Right lobe of liver (tissue), 6 donors: Measurements from ENCODE around the gene PLCXD3. TPM values are rescaled to one million over a fixed set of nuclear protein-coding genes. Genes with fewer than 3 reads are reported as not detected.
"Not testable (repeated sequence)": the region's sequence is repeated elsewhere in the genome, so short reads cannot be mapped to it uniquely, and the experiment has no call there.

Experiments used
- ATAC-seq, 4 donors: fragments of 200-7000 bp; cut with Tn5 transposase; one replicate each; pipeline ENCODE4 v1.9.1; 2020; ENCODE audit warnings: mild to moderate bottlenecking in 4 of 4, moderate library complexity in 4 of 4
- DNase-seq, 3 donors: peaks; one replicate each; pipeline ENCODE4 v3.0.0-alpha.2; 2020
- H3K27ac ChIP-seq, 3 donors: fragments of 200-600 bp; one replicate each; pipeline ENCODE4 v1.8.0; 2022
- H3K27me3 ChIP-seq, 2 donors: fragments of 200-600 bp; one replicate each; pipeline ENCODE4 v1.8.0; 2022
- H3K36me3 ChIP-seq, 4 donors: fragments of 200-600 bp; sonication (generic) in 1 of 4; one replicate each; pipeline versions ENCODE4 v1.5.1 to v1.8.0; 2017 to 2022; ENCODE audit warnings: control low read depth in 1 of 4
- H3K4me1 ChIP-seq, 4 donors: fragments of 200-600 bp; sonication (generic) in 1 of 4; one replicate each; pipeline versions ENCODE4 v1.5.1 to v1.8.0; 2017 to 2022; ENCODE audit warnings: control low read depth in 1 of 4
- H3K4me3 ChIP-seq, 3 donors: fragments of 200-600 bp; one replicate each; pipeline ENCODE4 v1.8.0; 2022
- H3K9me3 ChIP-seq, 4 donors: fragments of 200-600 bp; sonication (generic) in 1 of 4; one replicate each; pipeline versions ENCODE4 v1.5.1 to v1.8.0; 2017 to 2022; ENCODE audit warnings: control low read depth in 1 of 4
- CTCF ChIP-seq, 4 donors: fragments of 200-600 bp in 3 of 4; fragments of 450-650 bp in 1 of 4; IDR thresholded peaks; one replicate each; pipeline versions ENCODE4 v1.5.1 to v1.8.0; 2016 to 2022; ENCODE audit warnings: antibody characterized with exemption in 4 of 4, mild to moderate bottlenecking in 2 of 4
- POLR2A ChIP-seq: fragments of 450-650 bp; IDR thresholded peaks from one replicate; pipeline ENCODE4 v1.6.1; 2017; ENCODE audit warnings: antibody characterized with exemption, mild to moderate bottlenecking
- WGBS: methylation state at CpG from one replicate; pipeline ENCODE4 v1.1.6; 2018; ENCODE audit warnings: low coverage, low lambda C conversion rate; ENCODE audit not compliant: insufficient coverage; ENCODE audit errors: missing lambda C conversion rate; 5-methylcytosine and 5-hydroxymethylcytosine counted together
- intact Hi-C, 2 donors: fragments of 100-400 bp; cut with DNase I; formaldehyde crosslinking; loops; one replicate each; pipeline versions ENCODE4 v1.11.2 to v1.14.1; 2022
- total RNA-seq, 6 experiments: library from RNA; depleted of rRNA in 2 of 6; stranded (reverse); fragments of >200 nt in 2 of 6; fragmentation: NEBNext Ultra II Directional in 3 of 6; extraction: Animal tissue kit (Norgen Biotek cat#: 25700) in 3 of 6; gene quantifications; one replicate each; pipeline versions ENCODE4 v1.1.0 to v1.2.4, GENCODE V29; 2016 to 2023
- donor health status: DM: no; HTN: yes; CAD: no.
- donor health status: DM: no; HTN: no; CAD: no.
- donor health status: DM: no; HTN: no; CAD: no.
- donor health status: DM: no; HTN: yes; CAD: no.
- donor health status: DM: no; HTN: yes; CAD: no.

The PLCXD3 gene
- total RNA-seq, 6 experiments from 2014 or later = 0.27 to 3.5 (median 1.1) TPM

- H3K36me3 ChIP-seq = no peaks in the 10 kb centered on the region
- TF ChIP-seq CTCF (IDR thresholded peaks at IDR 0.05) (no peak), POLR2A (no peak)
- ATAC-seq (no peak), DNase-seq (no peak)
- H3K4me3 ChIP-seq = no peak overlapping the region
- no peaks in the 10 kb centered on the region for H3K27me3 ChIP-seq
- 75% methylated on average over 2 of the region's 2 CpGs for WGBS
- H3K9me3 ChIP-seq = no peaks in the 10 kb centered on the region
- intact Hi-C loops = no loop called here
- no peaks in the 10 kb centered on the region for H3K4me1 ChIP-seq
- H3K27ac ChIP-seq = no peak overlapping the region
Measured at GRCh38 chr5:41325074-41325473, 185.3 kb downstream of the PLCXD3 start.

DNA sequence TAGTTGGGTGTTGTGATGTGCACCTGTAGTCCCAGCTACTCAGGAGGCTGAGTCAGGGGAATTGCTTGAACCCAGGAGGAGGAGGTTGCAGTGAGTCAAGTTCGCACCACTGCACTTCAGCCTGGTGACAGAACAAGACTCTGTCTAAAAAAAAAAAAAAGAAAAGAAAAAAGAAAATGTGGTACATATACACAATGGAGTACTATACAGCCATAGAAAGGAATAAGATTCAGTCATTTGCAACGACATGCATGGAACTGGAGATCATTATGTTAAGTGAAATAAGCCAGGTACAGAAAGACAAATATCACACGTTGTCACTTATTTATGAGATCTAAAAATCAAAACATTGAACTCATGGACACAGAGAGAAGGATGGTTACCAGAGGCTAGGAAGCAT is 187.6 kb downstream of the PLCXD3 start:
- H3K36me3 ChIP-seq, intact Hi-C loops, H3K4me3 ChIP-seq, DNase-seq, ATAC-seq, H3K9me3 ChIP-seq, H3K27me3 ChIP-seq, H3K27ac ChIP-seq, H3K4me1 ChIP-seq: not testable (repeated sequence)
- 59% methylated on average over 3 of the region's 3 CpGs for WGBS

- DNase-seq (no peak), ATAC-seq (no peak)
- TF ChIP-seq POLR2A = no peak
- TF ChIP-seq CTCF (IDR thresholded peaks at IDR 0.05) = no peak
- intact Hi-C loops = no loop called here
- H3K27ac ChIP-seq = no peak overlapping the region
- no peaks in the 10 kb centered on the region for H3K27me3 ChIP-seq
- H3K4me3 ChIP-seq = no peak overlapping the region
- WGBS = 41% methylated on average over 1 of the region's 1 CpG
- no peaks in the 10 kb centered on the region for H3K36me3 ChIP-seq
- no peaks in the 10 kb centered on the region for H3K9me3 ChIP-seq
- H3K4me1 ChIP-seq = no peaks in the 10 kb centered on the region
Measured at GRCh38 chr5:41312478-41313060, 197.8 kb downstream of the PLCXD3 start.

GRCh38 chr5:41312066-41312465 is 198.3 kb downstream of the PLCXD3 start:
- H3K4me1 ChIP-seq = no peaks in the 10 kb centered on the region
- WGBS = 50% methylated on average over 5 of the region's 5 CpGs
- H3K27ac ChIP-seq = no peak overlapping the region
- no peak for DNase-seq
- H3K27me3 ChIP-seq = no peaks in the 10 kb centered on the region
- TF ChIP-seq POLR2A (no peak), CTCF (IDR thresholded peaks at IDR 0.05) (no peak)
- ATAC-seq = no peak
- no peak overlapping the region for H3K4me3 ChIP-seq
- intact Hi-C loops = no loop called here
- H3K9me3 ChIP-seq = no peaks in the 10 kb centered on the region
- H3K36me3 ChIP-seq = no peaks in the 10 kb centered on the region

DNA sequence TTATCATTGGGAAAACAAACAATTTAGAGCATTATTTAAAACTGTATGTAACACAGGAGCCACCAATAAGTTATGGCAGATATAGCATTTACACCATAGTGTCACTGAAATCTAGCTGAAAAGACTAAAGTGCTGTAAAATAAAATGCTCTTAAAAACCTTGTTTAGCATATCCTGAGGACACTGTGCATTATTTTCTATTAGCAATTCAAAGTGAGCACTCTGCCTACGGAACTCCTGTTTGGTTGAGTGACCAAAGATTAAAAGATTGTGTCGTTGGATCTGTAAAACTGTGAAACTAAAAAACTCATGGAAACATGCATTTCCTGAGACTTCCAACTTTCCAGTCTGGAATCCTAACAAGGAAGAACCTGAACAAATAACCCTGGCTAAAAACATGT is 201.1 kb downstream of the PLCXD3 start:
- no peak for DNase-seq
- WGBS = 77% methylated on average over 2 of the region's 2 CpGs

More for the DNA sequence above, 201.1 kb downstream of the PLCXD3 start:
- intact Hi-C loops = no loop called here
- Histone ChIP-seq H3K9me3 (no peaks in the 10 kb centered on the region), H3K4me3 (no peak overlapping the region), H3K4me1 (no peaks in the 10 kb centered on the region), H3K36me3 (no peaks in the 10 kb centered on the region), H3K27ac (no peak overlapping the region), H3K27me3 (no peaks in the 10 kb centered on the region)
- TF ChIP-seq POLR2A (no peak), CTCF (IDR thresholded peaks at IDR 0.05) (no peak)
- no peak for ATAC-seq
